GM12864 (cell line): ENCODE results near the gene SAP30L.

ENCODE experiments used
- DNase-seq: peaks from one replicate; pipeline ENCODE4 v3.0.0-alpha.2; 2011; ENCODE audit warnings: low read depth
- H3K4me3 ChIP-seq: 2 replicates; pipeline ENCODE4 v1.5.1; 2011; ENCODE audit warnings: mild to moderate bottlenecking, low read depth, low read length, control low read depth
- CTCF ChIP-seq: IDR thresholded peaks from 2 replicates; pipeline ENCODE4 v1.5.1; 2011; ENCODE audit warnings: low read depth, mild to moderate bottlenecking, moderate library complexity, low read length, control low read depth, inconsistent platforms; ENCODE audit errors: missing control alignments

SAP30L gene

GRCh38 chr5:154460172-154460571, 14.4 kb downstream of the SAP30L start:
- H3K4me3 ChIP-seq: no peak overlapping the region
- DNase-seq: no peak

GRCh38 chr5:154461531-154461930, 15.7 kb downstream of the SAP30L start:
- TF ChIP-seq CTCF: no peak
- H3K4me3 ChIP-seq: no peak overlapping the region
- DNase-seq: no peak

More at GRCh38 chr5:154460172-154460571, 14.4 kb downstream of the SAP30L start:
- TF ChIP-seq CTCF: no peak

GRCh38 chr5:154464438-154464837, 18.6 kb downstream of the SAP30L start:
- H3K4me3 ChIP-seq: no peak overlapping the region
- DNase-seq: no peak
- no peak for TF ChIP-seq CTCF

- no peak for DNase-seq
- no peak for TF ChIP-seq CTCF
- H3K4me3 ChIP-seq: no peak overlapping the region
Observed at GRCh38 chr5:154465169-154465568, 19.4 kb downstream of the SAP30L start.

- no peak for DNase-seq
- no peak for TF ChIP-seq CTCF
- H3K4me3 ChIP-seq: no peak overlapping the region
Observed at GRCh38 chr5:154466147-154466546, 20.4 kb downstream of the SAP30L start.

- DNase-seq: no peak
- TF ChIP-seq CTCF: no peak
- no peak overlapping the region for H3K4me3 ChIP-seq
Observed at GRCh38 chr5:154466671-154467070, 20.9 kb downstream of the SAP30L start.

GRCh38 chr5:154467655-154468354, 22.0 kb downstream of the SAP30L start:
- H3K4me3 ChIP-seq: no peak overlapping the region
- DNase-seq: no peak
- peak; percentile 84 for TF ChIP-seq CTCF
